Endothelial cell of umbilical vein (primary cell): Measurements from ENCODE around the gene NGFR. TPM values are rescaled to one million over a fixed set of nuclear protein-coding genes. Genes with fewer than 3 reads are reported as not detected.

Experiments
- BruUV-seq: library from RNA; stranded (reverse); fragments of 400-500 nt; replicated peaks from 2 replicates; lab custom pipeline; 2021; lab: Mats Ljungman, UMichigan
- CTCF ChIA-PET: fragments of 300-600, 350-600 bp; sonication (Branson Sonifier 250); formaldehyde crosslinking; loops from one replicate; lab custom pipeline; 2021; ENCODE audit warnings: antibody characterized with exemption, inconsistent platforms; lab: Charles Lee
- POLR2A ChIA-PET: fragments of 300-600, 350-600 bp; sonication (Branson Sonifier 250); formaldehyde crosslinking; loops from one replicate; lab custom pipeline; 2021; ENCODE audit warnings: antibody characterized with exemption, inconsistent platforms; lab: Charles Lee
- DNase-seq: peaks from one replicate; pipeline ENCODE4 v3.0.0-alpha.2; 2011; ENCODE audit warnings: low read depth, low spot score
- FAIRE-seq: peaks from 2 replicates; lab custom pipeline; 2011; peaks lifted over from hg19 to GRCh38; lab: Jason Lieb, UNC
- H2AFZ ChIP-seq: 2 replicates; pipeline ENCODE4 v1.6.0; 2012; ENCODE audit warnings: low read depth, low read length, control low read depth, inconsistent platforms
- H3K27ac ChIP-seq: 2 replicates; pipeline ENCODE4 v1.5.1; 2011; ENCODE audit warnings: low read depth, mild to moderate bottlenecking, control low read depth, low read length, moderate library complexity; ENCODE audit not compliant: insufficient read depth
- H3K27me3 ChIP-seq, 2 experiments: 2 replicates each; pipeline versions ENCODE4 v1.6.0 to v1.6.1; 2011; ENCODE audit warnings: low read length in 2 of 2, mixed read lengths in 1 of 2; ENCODE audit not compliant: control insufficient read depth in 2 of 2, insufficient read depth in 2 of 2
- H3K36me3 ChIP-seq, 2 experiments: 2 replicates in 1 of 2; 3 replicates in 1 of 2; pipeline ENCODE4 v1.5.1; 2011; ENCODE audit warnings: low read length in 2 of 2, mild to moderate bottlenecking in 1 of 2, moderate library complexity in 1 of 2; ENCODE audit not compliant: control insufficient read depth in 2 of 2, insufficient read depth in 2 of 2; ENCODE audit errors: extremely low read depth in 1 of 2
- H3K4me1 ChIP-seq: 3 replicates; pipeline ENCODE4 v1.5.1; 2011; ENCODE audit warnings: mild to moderate bottlenecking, low read length; ENCODE audit not compliant: control insufficient read depth, insufficient read depth; ENCODE audit errors: extremely low read depth
- H3K4me2 ChIP-seq: 2 replicates; pipeline ENCODE4 v1.6.1; 2011; ENCODE audit warnings: low read length, control low read depth, mixed read lengths; ENCODE audit not compliant: insufficient read depth
- H3K4me3 ChIP-seq, 3 experiments: fragments of 200-600 bp in 1 of 3; sonication (generic), shearing (Covaris generic) in 1 of 3; replicated peaks in 1 of 3; 2 replicates each; pipeline ENCODE4 v1.5.1; 2011 to 2016; ENCODE audit warnings: control low read depth in 3 of 3, low read length in 3 of 3, mild to moderate bottlenecking in 2 of 3, inconsistent platforms in 1 of 3, low read depth in 1 of 3, moderate library complexity in 1 of 3; ENCODE audit not compliant: insufficient read depth in 1 of 3
- H3K79me2 ChIP-seq: 2 replicates; pipeline ENCODE4 v1.6.0; 2012; ENCODE audit warnings: low read length, inconsistent platforms; ENCODE audit not compliant: control insufficient read depth, insufficient read depth
- H3K9ac ChIP-seq: replicated peaks from 2 replicates; pipeline ENCODE3; 2011; ENCODE audit warnings: low read length, control low read depth; ENCODE audit not compliant: insufficient read depth; ENCODE audit errors: extremely low read depth
- H3K9me1 ChIP-seq: replicated peaks from 3 replicates; pipeline ENCODE4 v1.6.0; 2011; ENCODE audit warnings: mild to moderate bottlenecking, low read length; ENCODE audit not compliant: control insufficient read depth, insufficient read depth; ENCODE audit errors: extremely low read depth
- H3K9me3 ChIP-seq: replicated peaks from 2 replicates; pipeline ENCODE4 v1.5.1; 2012; ENCODE audit warnings: low read length, inconsistent platforms; ENCODE audit not compliant: control insufficient read depth, insufficient read depth
- H4K20me1 ChIP-seq: replicated peaks from 2 replicates; pipeline ENCODE3; 2011; ENCODE audit warnings: mild to moderate bottlenecking, low read length; ENCODE audit not compliant: control insufficient read depth, insufficient read depth; ENCODE audit errors: extremely low read depth
- EZH2 ChIP-seq: IDR thresholded peaks from 2 replicates; pipeline ENCODE4 v1.6.1; 2012; ENCODE audit warnings: borderline replicate concordance, low read depth, mild to moderate bottlenecking, moderate library complexity, low read length, inconsistent platforms; ENCODE audit not compliant: severe bottlenecking
- FOS ChIP-seq: IDR thresholded peaks from 2 replicates; pipeline ENCODE4 v1.6.1; 2011; ENCODE audit warnings: mild to moderate bottlenecking, low read length, moderate library complexity, borderline replicate concordance; ENCODE audit not compliant: insufficient read depth
- GATA2 ChIP-seq: IDR thresholded peaks from 2 replicates; pipeline ENCODE4 v1.7.0; 2011; ENCODE audit warnings: low read depth, mild to moderate bottlenecking, moderate library complexity, mixed read lengths, low read length; ENCODE audit not compliant: insufficient read length, insufficient read depth
- JUN ChIP-seq: IDR thresholded peaks from 2 replicates; pipeline ENCODE4 v1.6.1; 2011; ENCODE audit warnings: borderline replicate concordance, low read depth; ENCODE audit not compliant: insufficient read length, insufficient read depth
- MYC ChIP-seq: IDR thresholded peaks from one replicate; pipeline ENCODE4 v1.6.1; 2011; ENCODE audit warnings: mild to moderate bottlenecking, low read depth, low read length
- POLR2A ChIP-seq: IDR thresholded peaks from 2 replicates; pipeline ENCODE4 v1.6.1; 2012; ENCODE audit warnings: low read depth, mild to moderate bottlenecking, control low read depth, low read length
- POLR2AphosphoS5 ChIP-seq: IDR thresholded peaks from 2 replicates; pipeline ENCODE4 v1.6.1; 2012; ENCODE audit warnings: low read depth, mild to moderate bottlenecking, control low read depth, low read length, moderate library complexity; ENCODE audit not compliant: insufficient read depth
- dilution Hi-C: fragments of 300-500 bp; cut with MboI; formaldehyde crosslinking; loops from one replicate; pipeline ENCODE4 v1.15.0; 2019; ENCODE audit warnings: low sequenced_read_pairs; ENCODE audit not compliant: extremely low pct_ligation_motif_present
- intact Hi-C: fragments of 100-400 bp; cut with micrococcal nuclease; formaldehyde crosslinking; loops from one replicate; pipeline ENCODE4 v1.10.0; 2022
- polyA plus RNA-seq, 4 experiments: library from polyadenylated mRNA; depleted of rRNA in 3 of 4; stranded (reverse) in 3 of 4; unstranded in 1 of 4; fragments of >200 nt; gene quantifications; 2 replicates each; pipeline versions ENCODE4 v1.2.1 to v1.2.3, GENCODE V29; 2011 to 2012; ENCODE audit warnings: missing spikeins in 1 of 4
- total RNA-seq: library from RNA; stranded (reverse); gene quantifications from 2 replicates; pipeline ENCODE4 v1.2.3, GENCODE V29; 2021
- TF ChIP-seq, protein P1 (sequence below): IDR thresholded peaks from 2 replicates; pipeline ENCODE4 v1.6.1; 2011; ENCODE audit not compliant: insufficient read depth, insufficient read length
- TF ChIP-seq, protein P2 (sequence below), 2 donors: IDR thresholded peaks; 1 replicate in 1 of 2; 2 replicates in 1 of 2; pipeline ENCODE4 v1.5.1; 2011; ENCODE audit warnings: low read length in 2 of 2, mild to moderate bottlenecking in 2 of 2, moderate library complexity in 2 of 2, control low read depth in 1 of 2, inconsistent platforms in 1 of 2, low read depth in 1 of 2; ENCODE audit not compliant: insufficient read depth in 1 of 2; ENCODE audit errors: extremely low read depth in 1 of 2

NGFR gene
- total and polyA plus RNA-seq, 2 donors (not counting 3 experiments of a cell fraction or from before 2014, with no cell fraction given) = not detected

DNA sequence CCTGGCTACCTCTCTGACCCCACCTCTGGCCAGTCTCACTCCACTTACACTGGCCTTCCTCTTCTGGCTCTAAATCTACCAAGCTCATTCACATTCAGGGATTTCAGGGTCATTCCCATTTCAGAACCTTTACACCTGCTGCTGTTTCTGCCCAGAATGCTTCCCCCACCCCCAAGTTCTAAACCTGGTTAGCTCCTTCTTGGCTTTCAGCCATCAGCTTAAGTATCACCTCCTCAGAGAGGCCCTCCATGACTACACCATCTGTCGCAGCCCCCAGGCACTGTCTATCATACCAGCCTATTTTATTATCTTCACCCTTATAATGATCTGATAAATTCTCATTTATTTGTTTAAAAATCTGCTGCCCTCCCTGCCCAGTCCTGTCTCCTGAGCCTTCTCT is 23.3 kb upstream of the NGFR start:
- no peak overlapping the region for H3K9ac ChIP-seq
- H3K9me3 ChIP-seq = no peaks in the 10 kb centered on the region
- no peak overlapping the region for H3K4me2 ChIP-seq
- CTCF ChIA-PET = no interaction called here
- peaks cover 36 to 48% of the 10 kb centered on the region in 2 experiments for H3K27me3 ChIP-seq
- dilution Hi-C loops = no loop called here
- H3K9me1 ChIP-seq = no peaks in the 10 kb centered on the region
- H3K27ac ChIP-seq = no peak overlapping the region
- intact Hi-C loops = no loop called here
- POLR2A ChIA-PET = no interaction called here
- H3K79me2 ChIP-seq = no peaks in the 10 kb centered on the region
- no peaks in the 10 kb centered on the region for H3K36me3 ChIP-seq
- TF ChIP-seq EZH2 (no peak), MYC (no peak), JUN (no peak), POLR2AphosphoS5 (no peak), FOS (no peak), GATA2 (no peak), POLR2A (no peak)
- TF ChIP-seq, protein P1, sequence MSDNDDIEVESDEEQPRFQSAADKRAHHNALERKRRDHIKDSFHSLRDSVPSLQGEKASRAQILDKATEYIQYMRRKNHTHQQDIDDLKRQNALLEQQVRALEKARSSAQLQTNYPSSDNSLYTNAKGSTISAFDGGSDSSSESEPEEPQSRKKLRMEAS = no peak
- TF ChIP-seq, protein P2, sequence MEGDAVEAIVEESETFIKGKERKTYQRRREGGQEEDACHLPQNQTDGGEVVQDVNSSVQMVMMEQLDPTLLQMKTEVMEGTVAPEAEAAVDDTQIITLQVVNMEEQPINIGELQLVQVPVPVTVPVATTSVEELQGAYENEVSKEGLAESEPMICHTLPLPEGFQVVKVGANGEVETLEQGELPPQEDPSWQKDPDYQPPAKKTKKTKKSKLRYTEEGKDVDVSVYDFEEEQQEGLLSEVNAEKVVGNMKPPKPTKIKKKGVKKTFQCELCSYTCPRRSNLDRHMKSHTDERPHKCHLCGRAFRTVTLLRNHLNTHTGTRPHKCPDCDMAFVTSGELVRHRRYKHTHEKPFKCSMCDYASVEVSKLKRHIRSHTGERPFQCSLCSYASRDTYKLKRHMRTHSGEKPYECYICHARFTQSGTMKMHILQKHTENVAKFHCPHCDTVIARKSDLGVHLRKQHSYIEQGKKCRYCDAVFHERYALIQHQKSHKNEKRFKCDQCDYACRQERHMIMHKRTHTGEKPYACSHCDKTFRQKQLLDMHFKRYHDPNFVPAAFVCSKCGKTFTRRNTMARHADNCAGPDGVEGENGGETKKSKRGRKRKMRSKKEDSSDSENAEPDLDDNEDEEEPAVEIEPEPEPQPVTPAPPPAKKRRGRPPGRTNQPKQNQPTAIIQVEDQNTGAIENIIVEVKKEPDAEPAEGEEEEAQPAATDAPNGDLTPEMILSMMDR (IDR thresholded peaks at IDR 0.05; ENCODE audit: extremely low read depth in 1 of 2, insufficient read depth in 1 of 2, low read depth in 1 of 2, low read length in 2 of 2) = no peak
- no peak for FAIRE-seq
- DNase-seq = no peak
- H3K4me3 ChIP-seq = no peak overlapping the region
- H2AFZ ChIP-seq = no peak overlapping the region
- H4K20me1 ChIP-seq = no peaks in the 10 kb centered on the region
- no peaks in the 10 kb centered on the region for H3K4me1 ChIP-seq
- BruUV-seq = no TSS peak
